HepG2 (cell line): Measurements from ENCODE around the gene CLMP. TPM values are rescaled to one million over a fixed set of nuclear protein-coding genes. Genes with fewer than 3 reads are reported as not detected.
A peak's percentile ranks its signal among the peaks of the same experiment; 100 is the strongest.

ENCODE experiments used
- ATAC-seq: fragments of 200-7000 bp; cut with Tn5 transposase; 3 replicates; pipeline ENCODE4 v1.9.1; 2020; ENCODE audit warnings: mild to moderate bottlenecking, moderate library complexity
- BruUV-seq: library from RNA; stranded (reverse); fragments of 400-500 nt; replicated peaks from 2 replicates; lab custom pipeline; 2021; lab: Mats Ljungman, UMichigan
- CTCF ChIA-PET: fragments of 300-600 bp; formaldehyde crosslinking; extraction: SDS; loops from one replicate; lab custom pipeline; 2021; ENCODE audit warnings: low total read pairs, inconsistent platforms, low intra/inter-chr PET ratio; lab: Yijun Ruan, JAX
- POLR2A ChIA-PET: fragments of 350-600 bp; sonication (Branson Sonifier 250); formaldehyde crosslinking; loops from one replicate; lab custom pipeline; 2020; ENCODE audit warnings: antibody characterized with exemption, inconsistent platforms; lab: Yijun Ruan, JAX
- DNase-seq: peaks from one replicate; pipeline ENCODE4 v3.0.0-alpha.2; 2015; ENCODE audit warnings: low spot score
- FAIRE-seq: peaks from 3 replicates; lab custom pipeline; 2011; peaks lifted over from hg19 to GRCh38; lab: Jason Lieb, UNC
- H2AFZ ChIP-seq: one replicate; pipeline ENCODE4 v1.6.1; 2011; ENCODE audit warnings: low read length, inconsistent platforms
- H3K27ac ChIP-seq: fragments of 300-600 bp; 3 replicates; pipeline ENCODE4 v1.8.0; 2011; ENCODE audit warnings: mixed run types, mild to moderate bottlenecking, mixed read lengths, low read length, inconsistent platforms; ENCODE audit not compliant: insufficient read depth; ENCODE audit errors: extremely low read length
- H3K27me3 ChIP-seq, 2 experiments: fragments of 200-600 bp in 1 of 2; 2 replicates in 1 of 2; 3 replicates in 1 of 2; pipeline versions ENCODE4 v1.6.0 to v1.8.0; 2011; ENCODE audit warnings: low read length in 2 of 2, mild to moderate bottlenecking in 2 of 2, moderate library complexity in 2 of 2, inconsistent platforms in 1 of 2; ENCODE audit not compliant: insufficient read depth in 2 of 2, control insufficient read depth in 1 of 2
- H3K36me3 ChIP-seq, 2 experiments: fragments of 200-600 bp in 1 of 2; replicated peaks in 1 of 2; 2 replicates in 1 of 2; 3 replicates in 1 of 2; pipeline versions ENCODE4 v1.5.1 to v1.8.0; 2011; ENCODE audit warnings: low read length in 2 of 2, inconsistent platforms in 1 of 2; ENCODE audit not compliant: insufficient read depth in 2 of 2, control insufficient read depth in 1 of 2
- H3K4me1 ChIP-seq: 2 replicates; pipeline ENCODE4 v1.5.1; 2012; ENCODE audit warnings: low read length, inconsistent platforms; ENCODE audit not compliant: insufficient read depth
- H3K4me2 ChIP-seq: 2 replicates; pipeline ENCODE4 v1.6.0; 2011; ENCODE audit warnings: low read depth, low read length, inconsistent platforms
- H3K4me3 ChIP-seq, 3 experiments: fragments of 200-600 bp in 1 of 3; sonication (generic), shearing (Covaris generic) in 1 of 3; replicated peaks in 1 of 3; 2 replicates each; pipeline ENCODE4 v1.5.1; 2011 to 2016; ENCODE audit warnings: low read length in 3 of 3, inconsistent platforms in 2 of 3, low read depth in 2 of 3, mild to moderate bottlenecking in 2 of 3, control low read depth in 1 of 3, mixed read lengths in 1 of 3; ENCODE audit not compliant: insufficient read depth in 1 of 3
- H3K79me2 ChIP-seq: one replicate; pipeline ENCODE4 v1.6.1; 2011; ENCODE audit warnings: low read length, inconsistent platforms; ENCODE audit not compliant: insufficient read depth
- H3K9ac ChIP-seq: 2 replicates; pipeline ENCODE4 v1.6.0; 2011; ENCODE audit warnings: mild to moderate bottlenecking, low read depth, low read length, inconsistent platforms; ENCODE audit not compliant: insufficient read depth
- H3K9me3 ChIP-seq: 2 replicates; pipeline ENCODE4 v1.5.1; 2012; ENCODE audit warnings: mild to moderate bottlenecking, low read length
- H4K20me1 ChIP-seq: 2 replicates; pipeline ENCODE4 v1.6.0; 2011; ENCODE audit warnings: inconsistent platforms, mild to moderate bottlenecking, low read length, moderate library complexity; ENCODE audit not compliant: insufficient read depth
- NCOR1 ChIP-seq: fragments of 200-600 bp; sonication (generic); IDR thresholded peaks from 2 replicates; pipeline ENCODE4 v1.7.0; 2017; ENCODE audit warnings: antibody characterized with exemption, low read length, borderline replicate concordance
- SMC3 ChIP-seq: IDR thresholded peaks from 2 replicates; pipeline ENCODE4 v1.6.1; 2011; ENCODE audit warnings: low read length, improper control_type of control experiment
- XRCC5 ChIP-seq: fragments of 200-400 bp; formaldehyde crosslinking; optimal IDR thresholded peaks from 2 replicates; pipeline ENCODE3; 2017; ENCODE audit warnings: mild to moderate bottlenecking, low read length
- WGBS: methylation state at CpG from one replicate; pipeline ENCODE4 v1.1.6; 2017; ENCODE audit warnings: low lambda C conversion rate; 5-methylcytosine and 5-hydroxymethylcytosine counted together
- in situ Hi-C: cut with HindIII; loops from 2 replicates; pipeline ENCODE4 v1.10.0; 2017; ENCODE audit warnings: low pct_unique_long_range_greater_than_20kb; ENCODE audit not compliant: extremely low pct_ligation_motif_present
- intact Hi-C: fragments of 100-400 bp; cut with micrococcal nuclease; formaldehyde crosslinking; loops from one replicate; pipeline ENCODE4 v1.10.0; 2022; ENCODE audit not compliant: unreplicated experiment
- polyA plus RNA-seq, 8 experiments: library from polyadenylated mRNA; depleted of rRNA in 3 of 8; stranded (reverse) in 7 of 8; unstranded in 1 of 8; fragments of >200 nt; fragmentation: Illumina TruSeq in 4 of 8; extraction: Trizol in 4 of 8; gene quantifications; 2 replicates each; pipeline versions ENCODE4 v1.2.1 to v1.2.3, GENCODE V29; 2011 to 2016; ENCODE audit warnings: low read depth in 4 of 8, missing spikeins in 1 of 8, mixed read lengths in 1 of 8; ENCODE audit not compliant: insufficient read depth in 1 of 8
- total RNA-seq, 5 experiments: library from RNA; depleted of rRNA; stranded (reverse); fragments of >200 nt; fragmentation: Illumina TruSeq; extraction: Trizol; gene quantifications; 2 replicates each; pipeline ENCODE4 v1.2.3, GENCODE V29; 2016; ENCODE audit warnings: low read depth in 1 of 5
- TF ChIP-seq, protein P1 (sequence below): sonication (generic); formaldehyde crosslinking; IDR thresholded peaks from 2 replicates; pipeline ENCODE4 v1.4.0; 2020; ENCODE audit warnings: missing genetic modification reagents, mild to moderate bottlenecking, borderline replicate concordance
- TF ChIP-seq, protein P2 (sequence below): sonication (generic); formaldehyde crosslinking; IDR thresholded peaks from 2 replicates; pipeline ENCODE4 v1.5.0; 2020; ENCODE audit warnings: mild to moderate bottlenecking, missing genetic modification reagents, moderate library complexity
- TF ChIP-seq, protein P3 (sequence below): sonication (generic); formaldehyde crosslinking; IDR thresholded peaks from 2 replicates; pipeline ENCODE4 v1.5.1; 2020; ENCODE audit warnings: missing genetic modification reagents, mild to moderate bottlenecking, borderline replicate concordance

Gene CLMP
- total and polyA plus RNA-seq, 2 of the 13 experiments (the other 11 are each of a cell fraction or from before 2014, with no cell fraction given): not detected

DNA sequence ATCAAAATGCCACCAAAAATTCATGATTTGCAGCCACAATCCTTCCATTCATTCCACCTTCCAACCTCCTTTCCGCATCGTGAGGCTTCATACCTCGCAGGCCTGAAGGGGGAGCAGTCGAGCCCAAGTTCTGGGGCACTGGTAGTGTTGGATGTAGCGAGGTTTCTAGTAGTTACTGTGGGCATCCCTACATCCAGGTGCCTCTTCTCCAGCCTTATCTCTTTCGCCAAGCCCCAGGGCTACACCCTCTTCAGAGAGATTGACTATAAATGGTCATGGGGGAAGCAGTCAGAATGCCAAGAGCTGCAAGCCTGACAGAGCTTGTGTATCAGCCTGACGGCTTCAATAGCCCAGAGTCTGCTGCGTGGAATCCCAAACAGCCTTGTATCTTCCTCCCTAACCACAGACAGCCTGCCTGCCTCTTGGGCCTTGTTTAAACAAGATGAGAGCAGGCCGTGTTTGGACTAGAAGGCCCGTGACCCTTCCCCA lies 28.9 kb downstream of the CLMP start:
- H3K4me1 ChIP-seq: no peaks in the 10 kb centered on the region
- ATAC-seq (peak; percentile 62), DNase-seq (no peak), FAIRE-seq (no peak)
- 14% methylated on average over 9 of the region's 10 CpGs for WGBS
- H3K4me3 ChIP-seq: no peak overlapping the region
- intact Hi-C loops: loop anchor here (5.0 kb wide), 1 partner anchor 81 kb away; no protein-coding TSS in a partner anchor
- no peaks in the 10 kb centered on the region for H4K20me1 ChIP-seq
- POLR2A ChIA-PET: no interaction called here
- no peak overlapping the region for H3K27ac ChIP-seq
- H3K9me3 ChIP-seq: no peaks in the 10 kb centered on the region
- CTCF ChIA-PET: interaction anchor here (1.1 kb wide), 1 partner anchor 81 kb away, joined by 3 read pairs; no protein-coding TSS in a partner anchor
- H2AFZ ChIP-seq: no peak overlapping the region
- no TSS peak for BruUV-seq
- no peaks in the 10 kb centered on the region for H3K79me2 ChIP-seq
- in situ Hi-C loops: no loop called here
- no peaks in the 10 kb centered on the region for H3K36me3 ChIP-seq
- H3K27me3 ChIP-seq: peaks cover 0 to 6% of the 10 kb centered on the region in 2 experiments; a peak in 2 of 5 replicates
- H3K9ac ChIP-seq: no peak overlapping the region
- H3K4me2 ChIP-seq: no peak overlapping the region
- peak; percentile 14; the same call in 1 of the 2 replicates for TF ChIP-seq SMC3
- no peak for TF ChIP-seq NCOR1
- TF ChIP-seq, protein P1, sequence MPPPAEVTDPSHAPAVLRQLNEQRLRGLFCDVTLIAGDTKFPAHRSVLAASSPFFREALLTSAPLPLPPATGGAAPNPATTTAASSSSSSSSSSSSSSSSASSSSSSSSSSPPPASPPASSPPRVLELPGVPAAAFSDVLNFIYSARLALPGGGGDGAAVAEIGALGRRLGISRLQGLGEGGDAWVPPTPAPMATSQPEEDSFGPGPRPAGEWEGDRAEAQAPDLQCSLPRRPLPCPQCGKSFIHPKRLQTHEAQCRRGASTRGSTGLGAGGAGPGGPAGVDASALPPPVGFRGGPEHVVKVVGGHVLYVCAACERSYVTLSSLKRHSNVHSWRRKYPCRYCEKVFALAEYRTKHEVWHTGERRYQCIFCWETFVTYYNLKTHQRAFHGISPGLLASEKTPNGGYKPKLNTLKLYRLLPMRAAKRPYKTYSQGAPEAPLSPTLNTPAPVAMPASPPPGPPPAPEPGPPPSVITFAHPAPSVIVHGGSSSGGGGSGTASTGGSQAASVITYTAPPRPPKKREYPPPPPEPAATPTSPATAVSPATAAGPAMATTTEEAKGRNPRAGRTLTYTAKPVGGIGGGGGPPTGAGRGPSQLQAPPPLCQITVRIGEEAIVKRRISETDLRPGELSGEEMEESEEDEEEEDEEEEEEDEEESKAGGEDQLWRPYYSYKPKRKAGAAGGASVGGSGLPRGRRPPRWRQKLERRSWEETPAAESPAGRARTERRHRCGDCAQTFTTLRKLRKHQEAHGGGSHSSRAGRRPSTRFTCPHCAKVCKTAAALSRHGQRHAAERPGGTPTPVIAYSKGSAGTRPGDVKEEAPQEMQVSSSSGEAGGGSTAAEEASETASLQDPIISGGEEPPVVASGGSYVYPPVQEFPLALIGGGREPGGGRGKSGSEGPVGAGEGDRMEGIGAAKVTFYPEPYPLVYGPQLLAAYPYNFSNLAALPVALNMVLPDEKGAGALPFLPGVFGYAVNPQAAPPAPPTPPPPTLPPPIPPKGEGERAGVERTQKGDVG (CRISPR knock-in tag): no peak
- TF ChIP-seq, protein P2, sequence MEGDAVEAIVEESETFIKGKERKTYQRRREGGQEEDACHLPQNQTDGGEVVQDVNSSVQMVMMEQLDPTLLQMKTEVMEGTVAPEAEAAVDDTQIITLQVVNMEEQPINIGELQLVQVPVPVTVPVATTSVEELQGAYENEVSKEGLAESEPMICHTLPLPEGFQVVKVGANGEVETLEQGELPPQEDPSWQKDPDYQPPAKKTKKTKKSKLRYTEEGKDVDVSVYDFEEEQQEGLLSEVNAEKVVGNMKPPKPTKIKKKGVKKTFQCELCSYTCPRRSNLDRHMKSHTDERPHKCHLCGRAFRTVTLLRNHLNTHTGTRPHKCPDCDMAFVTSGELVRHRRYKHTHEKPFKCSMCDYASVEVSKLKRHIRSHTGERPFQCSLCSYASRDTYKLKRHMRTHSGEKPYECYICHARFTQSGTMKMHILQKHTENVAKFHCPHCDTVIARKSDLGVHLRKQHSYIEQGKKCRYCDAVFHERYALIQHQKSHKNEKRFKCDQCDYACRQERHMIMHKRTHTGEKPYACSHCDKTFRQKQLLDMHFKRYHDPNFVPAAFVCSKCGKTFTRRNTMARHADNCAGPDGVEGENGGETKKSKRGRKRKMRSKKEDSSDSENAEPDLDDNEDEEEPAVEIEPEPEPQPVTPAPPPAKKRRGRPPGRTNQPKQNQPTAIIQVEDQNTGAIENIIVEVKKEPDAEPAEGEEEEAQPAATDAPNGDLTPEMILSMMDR (CRISPR knock-in tag): peak; percentile 54
- TF ChIP-seq, protein P3, sequence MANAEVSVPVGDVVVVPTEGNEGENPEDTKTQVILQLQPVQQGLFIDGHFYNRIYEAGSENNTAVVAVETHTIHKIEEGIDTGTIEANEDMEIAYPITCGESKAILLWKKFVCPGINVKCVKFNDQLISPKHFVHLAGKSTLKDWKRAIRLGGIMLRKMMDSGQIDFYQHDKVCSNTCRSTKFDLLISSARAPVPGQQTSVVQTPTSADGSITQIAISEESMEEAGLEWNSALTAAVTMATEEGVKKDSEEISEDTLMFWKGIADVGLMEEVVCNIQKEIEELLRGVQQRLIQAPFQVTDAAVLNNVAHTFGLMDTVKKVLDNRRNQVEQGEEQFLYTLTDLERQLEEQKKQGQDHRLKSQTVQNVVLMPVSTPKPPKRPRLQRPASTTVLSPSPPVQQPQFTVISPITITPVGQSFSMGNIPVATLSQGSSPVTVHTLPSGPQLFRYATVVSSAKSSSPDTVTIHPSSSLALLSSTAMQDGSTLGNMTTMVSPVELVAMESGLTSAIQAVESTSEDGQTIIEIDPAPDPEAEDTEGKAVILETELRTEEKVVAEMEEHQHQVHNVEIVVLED (CRISPR knock-in tag): no peak
- TF ChIP-seq XRCC5: peak; percentile 41
